ENCODE measurements around the gene ZC2HC1C. TPM values are rescaled to one million over a fixed set of nuclear protein-coding genes. Genes with fewer than 3 reads are reported as not detected.

ZC2HC1C gene
- total and polyA plus RNA-seq, 9 of the 15 experiments (the other 6 are each of a cell fraction or from before 2014, with no cell fraction given) = 6.3 to 9.2 (median 7.7) TPM

DNA sequence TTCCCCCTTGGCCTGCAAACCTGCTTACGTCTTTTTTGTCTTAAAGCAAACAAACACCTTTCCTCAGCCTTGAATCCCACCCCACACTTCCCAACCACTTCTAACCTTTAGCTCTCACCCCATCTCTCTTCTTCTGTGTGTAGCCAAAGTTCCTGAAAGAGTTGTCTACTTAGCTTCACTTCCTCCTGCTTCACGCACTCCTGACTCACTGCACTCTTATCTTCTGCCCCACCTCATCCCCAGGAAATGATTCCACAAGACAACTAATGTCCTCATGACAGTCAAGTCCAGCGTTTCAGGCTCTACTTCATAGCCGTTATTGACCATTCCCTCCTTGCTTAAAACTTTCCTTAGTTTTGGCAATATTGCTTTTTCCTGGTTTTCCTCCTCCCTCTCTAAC lies 44.4 kb upstream of the ZC2HC1C start (continued):
- TF ChIP-seq JUN (IDR thresholded peaks at IDR 0.05; ENCODE audit: borderline replicate concordance, low read depth, low read length) = peak; percentile 78; the same call in 1 of the 2 replicates
- no peak for TF ChIP-seq JUN (CRISPR knock-in tag; IDR thresholded peaks at IDR 0.05; ENCODE audit: borderline replicate concordance)
- TF ChIP-seq MTA2 (IDR thresholded peaks at IDR 0.05; ENCODE audit: low read depth) = peak; percentile 46; the same call in 1 of the 2 replicates
- TF ChIP-seq MEIS2 (IDR thresholded peaks at IDR 0.05; ENCODE audit: partially characterized antibody) = peak; percentile 33
- peak; percentile 49; the same call in 1 of the 2 replicates for TF ChIP-seq LEF1 (IDR thresholded peaks at IDR 0.05)
- TF ChIP-seq, protein P1, sequence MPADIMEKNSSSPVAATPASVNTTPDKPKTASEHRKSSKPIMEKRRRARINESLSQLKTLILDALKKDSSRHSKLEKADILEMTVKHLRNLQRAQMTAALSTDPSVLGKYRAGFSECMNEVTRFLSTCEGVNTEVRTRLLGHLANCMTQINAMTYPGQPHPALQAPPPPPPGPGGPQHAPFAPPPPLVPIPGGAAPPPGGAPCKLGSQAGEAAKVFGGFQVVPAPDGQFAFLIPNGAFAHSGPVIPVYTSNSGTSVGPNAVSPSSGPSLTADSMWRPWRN (IDR thresholded peaks at IDR 0.05; ENCODE audit: low read depth) = no peak
- TF ChIP-seq, protein P2, sequence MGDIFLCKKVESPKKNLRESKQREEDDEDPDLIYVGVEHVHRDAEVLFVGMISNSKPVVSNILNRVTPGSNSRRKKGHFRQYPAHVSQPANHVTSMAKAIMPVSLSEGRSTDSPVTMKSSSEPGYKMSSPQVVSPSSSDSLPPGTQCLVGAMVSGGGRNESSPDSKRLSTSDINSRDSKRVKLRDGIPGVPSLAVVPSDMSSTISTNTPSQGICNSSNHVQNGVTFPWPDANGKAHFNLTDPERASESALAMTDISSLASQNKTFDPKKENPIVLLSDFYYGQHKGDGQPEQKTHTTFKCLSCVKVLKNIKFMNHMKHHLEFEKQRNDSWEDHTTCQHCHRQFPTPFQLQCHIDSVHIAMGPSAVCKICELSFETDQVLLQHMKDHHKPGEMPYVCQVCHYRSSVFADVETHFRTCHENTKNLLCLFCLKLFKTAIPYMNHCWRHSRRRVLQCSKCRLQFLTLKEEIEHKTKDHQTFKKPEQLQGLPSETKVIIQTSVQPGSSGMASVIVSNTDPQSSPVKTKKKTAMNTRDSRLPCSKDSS (IDR thresholded peaks at IDR 0.05; ENCODE audit: low read depth, partially characterized antibody) = no peak
- 0 out of 2 replicates have a peak, but pooled peaks have one; percentile 39 for TF ChIP-seq HDGF (IDR thresholded peaks at IDR 0.05)
- TF ChIP-seq HDAC1 (IDR thresholded peaks at IDR 0.05) = peak in 1 of 2 experiments; percentile 73; a peak in 2 of 4 replicates
- TF ChIP-seq JUND (IDR thresholded peaks at IDR 0.05; ENCODE audit: borderline replicate concordance, low read depth, low read length) = peak; percentile 87; the same call in 1 of the 2 replicates
- peak; percentile 82; the same call in 1 of the 3 replicates for TF ChIP-seq JUND (tag; IDR thresholded peaks at IDR 0.05; ENCODE audit: borderline replicate concordance, low read depth, low read length)
- TF ChIP-seq CC2D1A (IDR thresholded peaks at IDR 0.05) = 0 out of 2 replicates have a peak, but pooled peaks have one; percentile 23
- TF ChIP-seq ETV1 (tag; conservative IDR thresholded peaks at IDR 0.05; ENCODE audit: low read depth) = peak; percentile 82
- peak; percentile 49; the same call in 1 of the 2 replicates for TF ChIP-seq GABPB1 (CRISPR knock-in tag; IDR thresholded peaks at IDR 0.05)
- TF ChIP-seq MTA1 (IDR thresholded peaks at IDR 0.05; ENCODE audit: borderline replicate concordance) = peak; percentile 33; the same call in 1 of the 2 replicates
- no peak for TF ChIP-seq NR2C2 (CRISPR knock-in tag; IDR thresholded peaks at IDR 0.05)
- TF ChIP-seq NR2C2 (tag; IDR thresholded peaks at IDR 0.05) = peak; percentile 70
- peak; percentile 58; the same call in 1 of the 2 replicates for TF ChIP-seq TCF3 (CRISPR knock-in tag; IDR thresholded peaks at IDR 0.05)
- TF ChIP-seq, protein P3, sequence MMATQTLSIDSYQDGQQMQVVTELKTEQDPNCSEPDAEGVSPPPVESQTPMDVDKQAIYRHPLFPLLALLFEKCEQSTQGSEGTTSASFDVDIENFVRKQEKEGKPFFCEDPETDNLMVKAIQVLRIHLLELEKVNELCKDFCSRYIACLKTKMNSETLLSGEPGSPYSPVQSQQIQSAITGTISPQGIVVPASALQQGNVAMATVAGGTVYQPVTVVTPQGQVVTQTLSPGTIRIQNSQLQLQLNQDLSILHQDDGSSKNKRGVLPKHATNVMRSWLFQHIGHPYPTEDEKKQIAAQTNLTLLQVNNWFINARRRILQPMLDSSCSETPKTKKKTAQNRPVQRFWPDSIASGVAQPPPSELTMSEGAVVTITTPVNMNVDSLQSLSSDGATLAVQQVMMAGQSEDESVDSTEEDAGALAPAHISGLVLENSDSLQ (IDR thresholded peaks at IDR 0.05) = peak; percentile 70
- no peak for TF ChIP-seq TAF9B (IDR thresholded peaks at IDR 0.05; ENCODE audit: partially characterized antibody)
- TF ChIP-seq ATF3 (IDR thresholded peaks at IDR 0.05) = peak; percentile 77
- TF ChIP-seq ATF3 (CRISPR knock-in tag; conservative IDR thresholded peaks at IDR 0.05) = no peak; the same call in 1 of the 2 replicates
- no peak for TF ChIP-seq CHD4 (IDR thresholded peaks at IDR 0.05; ENCODE audit: insufficient read depth, insufficient replicate concordance, low read depth, low read length, poor library complexity, severe bottlenecking)
- TF ChIP-seq HDAC2 (IDR thresholded peaks at IDR 0.05) = peak; percentile 70
- 0 out of 2 replicates have a peak, but pooled peaks have one; percentile 25 for TF ChIP-seq LARP7 (IDR thresholded peaks at IDR 0.05)
- TF ChIP-seq NFRKB (IDR thresholded peaks at IDR 0.05; ENCODE audit: low read depth) = peak; percentile 56; the same call in 1 of the 2 replicates
- peak; percentile 33 for TF ChIP-seq POLR2A (conservative IDR thresholded peaks at IDR 0.05)
- TF ChIP-seq ZNF584 (CRISPR knock-in tag; IDR thresholded peaks at IDR 0.05; ENCODE audit: low read depth) = peak; percentile 53; the same call in 1 of the 2 replicates
- TF ChIP-seq EHMT2 (IDR thresholded peaks at IDR 0.05) = peak; percentile 75

All from K562 (cell line).